HG02642 (cell line): ENCODE data around the gene RAP2C.

Source experiments
- ATAC-seq: cut with Tn5 transposase; IDR thresholded peaks from one replicate; pipeline ENCODE4 v1.9.1; 2021; ENCODE audit warnings: mild to moderate bottlenecking; ENCODE audit not compliant: unreplicated experiment, poor library complexity

The RAP2C gene

DNA sequence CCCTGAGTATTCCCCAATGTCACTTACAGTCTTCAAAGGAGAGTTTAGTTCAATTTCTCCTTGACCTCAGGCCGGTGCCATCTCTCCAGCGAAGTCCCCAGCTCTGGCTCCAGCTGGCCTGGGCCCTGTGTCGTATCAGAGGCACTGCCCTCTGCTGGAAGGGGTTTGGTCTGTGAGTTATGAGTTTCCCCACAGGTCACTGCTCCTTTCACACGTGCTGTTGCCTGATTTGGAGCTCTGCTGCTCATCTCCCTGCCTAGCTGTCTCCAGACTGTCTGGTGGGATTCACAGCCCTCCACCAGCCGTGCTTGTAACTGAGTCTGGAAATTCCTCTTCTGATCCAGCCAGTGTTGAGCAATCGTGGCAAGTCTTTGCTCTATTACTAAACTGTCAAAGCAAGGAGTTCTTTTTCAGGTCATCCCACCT is at the start of gene RAP2C:
Gene RAP2C, minus strand, starts transcription at position 105 of the 426 bp plus-strand sequence. CDS start 2,179 bp downstream, outside the sequence.
- ATAC-seq, result peak; percentile 74

DNA sequence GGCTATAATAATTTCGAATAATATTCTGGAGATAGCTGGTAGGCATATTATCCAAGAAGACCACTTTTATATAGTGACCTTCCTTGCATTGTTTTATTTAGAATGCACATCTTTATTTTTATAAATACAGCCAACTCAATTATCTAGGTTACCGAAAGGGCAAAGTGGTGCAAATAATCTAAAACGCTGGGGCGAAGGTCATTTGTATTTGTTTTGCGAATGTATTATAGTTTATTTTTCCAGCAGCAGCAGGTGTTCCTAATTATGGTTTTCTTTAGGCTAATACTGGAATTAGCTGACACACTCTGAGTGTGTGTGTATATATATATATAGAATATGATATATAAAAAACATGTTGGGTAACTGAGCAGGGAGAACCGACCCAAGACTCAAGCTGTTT is 48.1 kb upstream of the RAP2C start:
- no peak for ATAC-seq

DNA sequence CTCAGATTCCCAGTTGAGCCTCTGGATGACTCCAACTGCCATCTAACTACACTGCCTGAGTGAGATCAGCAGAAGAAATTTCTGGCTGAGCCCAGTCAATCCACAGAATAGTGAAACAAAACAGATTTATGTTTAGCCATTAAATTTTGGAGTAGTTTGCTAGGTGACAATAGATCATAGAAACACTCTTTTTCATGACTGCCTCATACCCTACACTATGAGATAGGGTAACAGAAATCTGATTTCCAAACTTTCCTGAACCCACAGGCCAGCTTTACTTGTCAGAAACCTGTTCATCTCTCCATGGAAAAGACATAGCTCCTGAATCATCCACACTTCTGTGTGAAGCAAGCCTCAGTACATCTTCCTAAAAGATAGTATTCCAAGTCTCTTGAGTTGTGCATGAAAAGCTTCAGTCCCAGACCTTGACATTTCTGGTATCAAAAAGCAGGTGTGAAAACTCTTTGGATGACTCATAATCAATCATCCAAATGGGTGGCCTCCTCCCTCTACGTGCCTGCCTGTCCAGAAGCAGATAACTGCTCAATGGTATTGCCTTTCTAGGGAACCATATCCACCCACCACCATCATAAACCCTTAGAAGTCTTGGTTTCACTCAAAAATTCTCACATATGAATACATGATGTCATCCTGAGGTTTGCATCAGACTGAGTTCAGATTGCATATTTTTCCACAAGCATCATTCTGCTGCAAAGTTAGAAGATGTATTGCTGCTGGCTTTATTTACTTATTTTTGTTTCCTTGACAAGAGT is 47.5 kb upstream of the RAP2C start:
- ATAC-seq, result no peak

DNA sequence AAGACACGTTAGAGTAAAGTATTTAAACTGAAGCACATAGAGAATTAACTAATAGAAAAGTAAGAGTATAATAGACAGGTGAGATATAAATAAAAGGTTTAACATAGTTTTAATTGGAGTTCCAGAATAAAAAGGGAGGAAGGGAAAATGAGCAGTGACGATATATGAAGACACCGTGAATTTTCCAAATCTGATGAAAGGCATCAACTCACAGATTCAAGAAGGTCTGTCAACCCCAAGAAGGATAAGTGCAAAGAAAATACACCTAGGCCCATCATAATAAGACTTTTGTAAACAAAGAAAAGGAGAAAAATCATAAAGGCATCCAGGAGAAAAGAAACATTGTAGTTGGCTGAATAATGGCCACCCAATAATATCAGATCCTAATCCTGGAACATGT is 43.9 kb upstream of the RAP2C start:
- no peak for ATAC-seq

DNA sequence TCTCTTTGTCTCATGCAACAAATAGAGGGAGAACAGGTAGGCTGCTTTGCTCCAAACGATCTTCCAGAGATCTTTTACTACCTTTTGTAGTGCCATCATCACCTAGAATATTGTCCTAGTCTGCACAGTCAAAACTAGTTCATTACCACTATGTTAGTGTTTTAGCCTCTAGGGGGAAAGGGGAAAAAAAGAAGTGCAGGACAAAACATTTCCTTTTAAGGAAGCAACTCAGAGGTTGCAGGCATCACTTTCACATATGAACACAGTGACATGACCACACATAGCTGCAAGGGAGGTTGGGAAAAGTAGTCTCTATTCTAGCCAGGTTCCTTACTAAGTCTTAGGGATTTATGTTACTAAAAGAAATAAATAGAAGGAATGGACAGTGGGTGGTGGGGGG is 39.3 kb upstream of the RAP2C start:
- no peak for ATAC-seq

DNA sequence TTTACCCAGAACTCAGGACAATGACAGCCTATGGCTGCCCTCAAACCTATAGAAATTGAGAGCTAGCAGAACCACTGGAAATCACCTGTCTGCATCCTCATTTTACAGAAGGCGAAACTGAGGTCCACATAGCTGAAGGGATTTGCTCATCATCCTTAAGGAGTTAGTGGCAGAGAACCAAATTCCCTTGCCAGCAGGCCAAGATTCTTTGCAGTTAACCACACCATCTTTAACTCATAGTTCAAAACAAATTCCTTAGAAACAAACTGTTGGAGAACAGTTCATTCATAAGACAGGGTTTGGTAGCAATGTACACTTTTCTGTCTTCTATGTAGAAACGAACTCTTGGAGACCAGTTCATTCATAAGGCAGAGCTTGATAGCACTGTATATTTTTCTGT is 37.9 kb upstream of the RAP2C start:
- no peak for ATAC-seq

DNA sequence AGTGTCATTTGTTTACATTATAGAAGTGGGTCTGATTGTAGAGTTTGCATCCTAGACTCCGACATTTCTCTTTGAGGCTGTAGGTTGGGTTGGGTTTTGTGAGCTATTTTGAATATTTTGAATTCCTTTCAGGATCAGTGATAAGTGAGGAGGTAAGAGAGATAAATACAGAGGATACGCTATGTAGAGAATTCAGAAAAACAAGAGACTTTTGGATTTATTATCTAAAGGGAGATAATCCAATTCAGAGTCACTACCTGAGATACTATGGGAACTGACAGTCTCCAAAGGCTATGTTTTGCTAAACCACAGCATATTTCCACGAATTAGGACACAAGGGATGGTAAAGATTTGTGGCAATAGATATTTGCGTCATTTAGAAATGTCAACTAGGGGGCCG is 16.9 kb upstream of the RAP2C start:
- ATAC-seq, result no peak

DNA sequence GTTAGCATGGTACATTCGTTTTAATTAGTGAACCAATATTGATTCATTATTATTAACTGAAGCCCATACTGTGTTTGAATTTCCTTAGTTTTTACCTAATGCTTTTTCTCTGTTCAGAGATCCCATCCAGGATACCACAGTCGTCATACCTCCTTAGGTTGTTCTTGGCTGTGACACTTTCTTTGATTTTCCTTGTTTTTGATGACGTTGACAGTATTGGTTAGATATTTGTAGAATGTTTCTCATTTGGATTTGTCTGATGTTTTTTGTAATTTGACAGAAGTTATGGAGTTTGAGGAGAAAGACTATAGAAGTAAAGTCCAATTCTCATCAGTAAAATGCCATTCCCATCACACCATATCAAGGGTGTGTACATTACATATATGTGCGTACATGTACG is 16.2 kb upstream of the RAP2C start:
- no peak for ATAC-seq

DNA sequence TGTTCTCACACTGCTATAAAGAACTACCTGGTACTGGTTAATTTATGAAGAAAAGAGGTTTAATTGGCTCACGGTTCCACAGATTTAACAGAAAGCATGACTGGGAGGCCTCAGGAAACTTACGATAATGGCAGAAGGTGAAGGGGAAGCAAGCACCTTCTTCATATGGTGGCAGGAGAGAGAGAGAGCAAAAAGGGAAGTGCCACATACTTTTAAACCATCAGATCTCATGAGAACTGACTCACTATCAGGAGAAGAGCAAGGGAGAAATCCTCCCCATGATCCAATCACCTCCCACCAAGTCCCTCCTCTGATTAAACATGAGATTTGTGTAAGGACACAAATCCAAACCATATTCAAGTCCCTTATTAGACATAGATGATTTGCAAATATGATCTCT is 12.3 kb upstream of the RAP2C start:
- ATAC-seq, result no peak

DNA sequence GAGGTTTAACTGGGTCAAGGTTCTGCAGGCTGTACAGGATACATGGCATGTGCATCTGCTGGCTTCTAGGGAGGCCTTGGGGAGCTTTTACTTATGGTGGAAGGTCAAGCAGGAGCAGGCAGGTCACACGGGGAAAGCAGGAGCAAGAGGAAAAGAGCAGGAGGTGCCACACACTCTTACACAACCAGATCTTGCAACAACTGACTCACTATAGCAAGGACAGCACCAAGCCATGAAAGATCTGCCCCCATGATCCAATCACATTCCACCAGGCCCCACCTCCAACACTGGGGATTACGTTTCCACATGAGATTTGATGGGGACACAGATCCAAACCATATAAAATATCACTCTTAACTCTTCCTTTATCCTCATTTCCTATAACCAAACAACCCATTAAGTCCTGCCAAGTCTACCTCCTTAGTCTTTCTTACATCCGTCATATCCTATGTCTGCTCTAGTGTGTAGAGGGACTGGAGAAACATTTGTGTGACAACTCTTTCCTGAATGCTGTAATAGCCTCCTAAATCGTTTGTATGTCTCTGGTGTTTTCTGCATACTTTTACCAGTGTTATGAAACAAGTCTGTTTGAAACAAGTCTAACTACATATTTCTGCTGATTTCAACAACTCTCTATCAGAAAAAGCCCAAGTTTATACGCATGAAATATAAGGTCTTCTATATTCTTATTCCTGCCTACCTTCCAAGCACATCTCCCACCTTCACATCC is 8.3 kb upstream of the RAP2C start:
- ATAC-seq, result no peak

DNA sequence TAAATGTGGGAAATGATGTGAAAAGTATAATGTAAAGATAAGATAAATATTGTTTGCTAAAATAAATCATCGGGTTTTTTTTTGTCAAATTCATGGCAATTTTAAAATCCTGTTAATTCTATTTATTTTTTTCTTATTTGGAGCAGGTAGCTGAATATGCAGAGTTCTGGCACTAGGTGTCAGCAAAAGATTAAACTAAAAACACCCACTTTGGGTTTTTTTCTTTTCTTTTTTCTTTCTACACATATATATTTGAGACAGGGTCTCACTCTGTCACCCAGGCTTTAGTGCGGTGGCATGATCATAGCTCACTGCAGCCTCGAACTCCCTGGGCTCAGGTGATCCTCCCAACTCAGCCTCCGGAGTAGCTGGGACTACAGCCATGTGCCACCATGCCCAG is 6.9 kb upstream of the RAP2C start:
- no peak for ATAC-seq

DNA sequence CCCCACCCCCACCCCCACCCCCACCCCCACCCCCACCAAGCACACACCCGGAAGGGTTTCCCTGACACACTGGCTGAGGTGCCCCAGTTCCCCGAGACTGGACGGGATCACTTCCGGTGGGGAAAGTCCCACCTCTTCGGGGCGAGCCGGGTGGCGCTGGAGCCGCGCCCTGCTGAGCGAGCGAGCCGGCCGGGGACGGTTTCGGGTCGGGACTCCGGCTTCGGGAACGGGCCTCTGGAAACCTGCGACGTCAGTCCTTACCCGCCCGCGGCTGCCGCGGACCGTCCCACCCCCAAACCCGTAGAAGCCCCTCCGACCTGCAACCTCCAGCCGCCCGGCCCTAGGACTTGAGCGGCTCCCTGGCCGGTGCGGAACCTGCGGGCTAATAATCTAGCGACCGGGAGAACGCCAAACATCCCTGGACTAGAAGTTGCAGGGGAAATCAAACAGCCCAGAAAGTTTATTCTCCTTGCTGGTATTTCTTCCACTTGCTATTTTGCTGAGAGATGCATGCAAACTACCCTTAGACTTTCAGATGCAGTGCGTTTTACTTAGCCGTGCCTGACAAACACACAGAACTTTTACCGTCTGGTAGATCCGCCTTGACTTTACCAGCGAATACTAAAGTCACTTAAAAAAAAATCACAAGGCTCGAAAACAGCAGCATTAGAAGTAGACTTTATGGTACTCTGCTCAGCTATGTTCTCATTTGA is 991 bp downstream of the RAP2C start:
- peak; percentile 57 for ATAC-seq

DNA sequence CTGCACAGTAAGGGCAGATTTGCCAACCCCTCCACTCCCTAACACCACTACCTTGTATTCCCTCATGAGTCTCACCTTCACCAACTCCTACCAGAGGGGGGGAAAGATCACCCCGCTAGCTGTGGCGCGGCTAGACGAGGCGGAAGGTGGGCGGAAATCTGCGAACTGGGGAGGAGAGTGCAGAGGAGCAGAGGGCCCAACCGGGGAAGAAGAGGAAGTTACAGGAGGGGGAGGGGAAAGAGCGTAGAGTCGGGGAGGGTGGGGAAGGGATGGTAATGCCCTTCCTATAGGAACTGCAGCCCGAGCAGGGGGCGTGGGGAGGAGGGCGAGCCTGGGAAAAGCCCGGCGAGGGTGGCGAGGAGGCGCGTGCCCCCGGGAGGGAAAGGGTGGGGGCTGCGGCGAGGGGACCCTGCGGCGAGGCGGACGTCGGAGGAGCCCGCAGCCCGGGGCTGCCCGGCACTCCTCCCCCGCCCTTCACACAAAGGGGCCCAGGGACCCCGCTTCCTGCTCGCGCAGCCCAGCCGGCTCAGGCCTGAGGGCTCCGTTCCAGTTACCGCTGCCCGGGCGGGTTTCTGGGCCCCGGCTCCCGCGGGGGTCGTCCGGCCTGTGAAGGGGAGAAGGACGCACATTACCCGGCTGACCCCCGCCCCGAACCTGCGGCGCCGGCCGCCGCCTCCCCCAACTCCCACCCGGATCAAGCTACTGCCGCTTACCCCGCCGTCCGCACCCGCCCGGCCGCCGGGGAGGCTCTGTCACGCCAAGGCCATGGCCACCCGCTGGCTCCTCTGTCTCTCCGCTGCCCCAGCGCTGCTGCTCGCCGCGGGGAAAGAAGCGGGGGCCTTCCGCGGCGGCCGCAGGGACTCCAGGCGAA is 1.8 kb downstream of the RAP2C start:
- ATAC-seq, result peak; percentile 65

DNA sequence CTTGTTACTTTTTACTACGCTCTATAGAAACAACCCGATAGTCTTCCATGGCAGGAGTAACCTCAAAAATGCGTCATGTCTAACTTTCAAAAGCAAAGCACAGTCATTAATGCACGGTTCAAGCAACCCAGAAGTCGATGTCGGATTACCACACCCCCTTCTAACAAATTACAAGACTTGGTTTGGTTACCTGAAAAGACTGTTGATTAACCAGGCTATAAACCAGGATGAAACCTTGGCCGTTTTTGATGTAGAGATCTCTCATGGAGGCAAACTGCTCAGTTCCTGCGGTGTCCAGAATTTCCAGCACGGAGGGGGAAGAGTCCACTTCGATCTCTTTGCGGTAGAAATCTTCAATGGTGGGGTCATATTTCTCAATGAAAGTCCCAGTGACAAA is 2.4 kb downstream of the RAP2C start:
- peak; percentile 18 for ATAC-seq

DNA sequence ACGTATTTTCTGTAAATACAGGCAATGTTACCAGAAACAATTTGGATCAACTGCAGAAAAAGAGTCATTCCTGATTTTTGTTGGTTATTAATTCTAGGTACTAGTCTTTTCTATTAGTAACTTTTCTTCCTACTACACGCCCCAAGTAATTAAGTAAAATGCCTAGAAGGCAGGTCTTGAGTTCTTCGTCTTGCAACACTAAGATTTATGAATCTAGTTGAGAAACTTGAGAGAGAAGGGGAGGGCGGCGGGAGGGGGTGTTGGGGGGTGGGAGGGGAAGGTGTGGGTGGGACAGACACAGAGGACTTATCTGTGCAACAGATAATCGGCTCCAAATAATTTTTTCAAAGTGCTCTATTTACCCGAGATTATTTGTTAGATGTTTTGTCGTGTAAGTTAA is 3.0 kb downstream of the RAP2C start:
- ATAC-seq, result no peak

DNA sequence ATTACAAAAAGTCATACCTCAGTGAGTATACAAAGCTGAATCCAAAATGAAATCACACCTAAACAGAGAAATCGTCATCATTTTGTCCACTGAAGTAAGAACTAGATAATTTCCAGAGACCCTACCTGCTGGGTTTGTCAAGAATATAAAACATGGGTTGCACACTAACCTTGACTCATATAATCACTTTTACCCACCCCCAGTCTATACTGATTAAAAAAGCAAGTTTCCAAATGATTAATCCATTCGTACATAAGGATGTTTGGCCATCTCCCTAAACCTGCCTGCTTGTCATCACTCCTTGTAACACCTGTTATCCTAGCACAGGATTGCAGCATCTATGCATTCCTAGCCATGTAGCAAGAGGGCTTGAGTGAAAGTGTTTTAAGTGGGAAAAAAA is 4.7 kb downstream of the RAP2C start:
- no peak for ATAC-seq

DNA sequence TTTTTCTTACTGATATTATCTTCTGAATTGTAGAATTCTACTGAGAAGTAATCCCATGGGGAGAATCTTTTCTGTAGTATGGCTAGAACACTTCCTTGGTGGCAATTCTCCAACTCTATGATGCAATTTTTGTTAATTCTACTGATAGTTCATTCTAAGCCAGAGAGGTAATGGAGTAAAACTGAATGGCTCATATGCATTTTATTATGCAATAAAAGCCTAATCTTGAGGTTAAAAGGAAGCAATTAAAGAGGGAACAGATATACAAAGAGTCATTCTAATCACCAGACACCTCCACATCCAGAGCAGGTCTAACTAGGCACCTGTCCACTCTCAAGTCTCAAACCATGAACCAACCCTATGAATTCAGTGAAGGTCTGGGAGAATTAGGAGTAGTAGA is 9.7 kb downstream of the RAP2C start:
- no peak for ATAC-seq

DNA sequence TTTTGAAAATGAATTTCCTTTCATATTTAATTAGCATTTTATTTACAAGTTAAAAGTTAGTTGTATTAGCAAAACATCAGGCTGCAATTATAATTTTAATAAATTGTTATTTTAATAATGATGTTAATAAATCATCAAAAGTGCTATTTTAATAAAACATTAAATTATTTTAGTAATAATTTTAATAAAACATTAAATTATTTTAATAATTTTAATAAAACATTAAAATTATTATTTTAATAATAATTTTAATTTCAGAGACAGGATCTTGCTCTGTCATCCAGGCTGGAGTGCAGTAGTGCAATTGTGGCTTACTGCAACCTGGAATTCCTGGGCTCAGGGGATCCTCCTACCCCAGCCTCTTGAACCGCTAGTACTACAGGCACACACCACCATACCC is 10.8 kb downstream of the RAP2C start:
- no peak for ATAC-seq

DNA sequence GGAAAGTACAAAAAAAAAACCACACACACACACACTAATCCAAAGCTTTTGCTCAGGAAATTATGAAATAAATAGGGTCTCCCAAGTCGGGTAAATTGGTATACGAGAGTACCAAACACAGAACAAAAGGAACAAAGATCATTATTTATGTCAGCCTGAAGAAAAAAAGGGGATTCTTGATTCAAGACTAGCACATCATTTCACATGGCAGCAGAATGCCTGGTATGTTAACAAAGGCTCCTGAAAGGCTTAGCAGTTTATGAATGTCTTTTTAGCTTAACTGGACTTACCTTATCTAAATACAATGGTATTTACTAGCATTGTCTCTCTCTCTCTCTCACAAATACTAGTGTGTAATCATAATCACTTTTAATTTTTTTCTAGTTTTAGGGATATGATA is 11.3 kb downstream of the RAP2C start:
- ATAC-seq, result no peak

DNA sequence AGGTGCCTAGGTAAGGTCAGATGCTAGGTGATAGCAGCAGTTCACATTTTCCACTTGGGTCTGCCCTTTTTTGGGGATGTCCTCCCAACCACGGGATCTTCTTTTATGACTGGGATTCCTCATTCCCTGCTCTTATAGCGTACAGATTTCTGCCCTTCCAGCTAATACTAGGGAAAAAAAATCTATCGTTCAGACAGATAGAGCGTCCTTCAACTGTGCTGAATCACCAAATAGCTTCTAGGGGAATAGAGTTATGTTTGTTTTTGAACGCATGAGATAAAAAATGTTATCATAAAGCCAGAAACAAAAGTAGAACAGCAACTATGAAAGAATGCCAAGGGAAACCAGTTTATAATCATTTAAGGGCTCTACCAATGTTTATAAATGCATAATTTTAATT is 13.0 kb downstream of the RAP2C start:
- ATAC-seq, result no peak
